Right lobe of liver (tissue), 6 donors: ENCODE results near the gene UTP18. TPM values are rescaled to one million over a fixed set of nuclear protein-coding genes. Genes with fewer than 3 reads are reported as not detected.
"Not testable (repeated sequence)": the region's sequence is repeated elsewhere in the genome, so short reads cannot be mapped to it uniquely, and the experiment has no call there.

Experiments
- ATAC-seq, 4 donors: fragments of 200-7000 bp; cut with Tn5 transposase; one replicate each; pipeline ENCODE4 v1.9.1; 2020; ENCODE audit warnings: mild to moderate bottlenecking in 4 of 4, moderate library complexity in 4 of 4
- DNase-seq, 3 donors: peaks; one replicate each; pipeline ENCODE4 v3.0.0-alpha.2; 2020
- H3K27ac ChIP-seq, 3 donors: fragments of 200-600 bp; one replicate each; pipeline ENCODE4 v1.8.0; 2022
- H3K27me3 ChIP-seq, 2 donors: fragments of 200-600 bp; one replicate each; pipeline ENCODE4 v1.8.0; 2022
- H3K36me3 ChIP-seq, 4 donors: fragments of 200-600 bp; sonication (generic) in 1 of 4; one replicate each; pipeline versions ENCODE4 v1.5.1 to v1.8.0; 2017 to 2022; ENCODE audit warnings: control low read depth in 1 of 4
- H3K4me1 ChIP-seq, 4 donors: fragments of 200-600 bp; sonication (generic) in 1 of 4; one replicate each; pipeline versions ENCODE4 v1.5.1 to v1.8.0; 2017 to 2022; ENCODE audit warnings: control low read depth in 1 of 4
- H3K4me3 ChIP-seq, 3 donors: fragments of 200-600 bp; one replicate each; pipeline ENCODE4 v1.8.0; 2022
- H3K9me3 ChIP-seq, 4 donors: fragments of 200-600 bp; sonication (generic) in 1 of 4; one replicate each; pipeline versions ENCODE4 v1.5.1 to v1.8.0; 2017 to 2022; ENCODE audit warnings: control low read depth in 1 of 4
- POLR2A ChIP-seq: fragments of 450-650 bp; IDR thresholded peaks from one replicate; pipeline ENCODE4 v1.6.1; 2017; ENCODE audit warnings: antibody characterized with exemption, mild to moderate bottlenecking
- WGBS: methylation state at CpG from one replicate; pipeline ENCODE4 v1.1.6; 2018; ENCODE audit warnings: low coverage, low lambda C conversion rate; ENCODE audit not compliant: insufficient coverage; ENCODE audit errors: missing lambda C conversion rate; 5-methylcytosine and 5-hydroxymethylcytosine counted together
- intact Hi-C, 2 donors: fragments of 100-400 bp; cut with DNase I; formaldehyde crosslinking; loops; one replicate each; pipeline versions ENCODE4 v1.11.2 to v1.14.1; 2022
- total RNA-seq, 6 experiments: library from RNA; depleted of rRNA in 2 of 6; stranded (reverse); fragments of >200 nt in 2 of 6; fragmentation: NEBNext Ultra II Directional in 3 of 6; extraction: Animal tissue kit (Norgen Biotek cat#: 25700) in 3 of 6; gene quantifications; one replicate each; pipeline versions ENCODE4 v1.1.0 to v1.2.4, GENCODE V29; 2016 to 2023
- TF ChIP-seq, protein P1 (sequence below), 4 donors: fragments of 200-600 bp in 3 of 4; fragments of 450-650 bp in 1 of 4; IDR thresholded peaks; one replicate each; pipeline versions ENCODE4 v1.5.1 to v1.8.0; 2016 to 2022; ENCODE audit warnings: antibody characterized with exemption in 4 of 4, mild to moderate bottlenecking in 2 of 4
- donor health status: DM: no; HTN: yes; CAD: no.
- donor health status: DM: no; HTN: no; CAD: no.
- donor health status: DM: no; HTN: no; CAD: no.
- donor health status: DM: no; HTN: yes; CAD: no.
- donor health status: DM: no; HTN: yes; CAD: no.

UTP18 gene
- total RNA-seq, 6 experiments from 2014 or later: 12.0 to 15.3 (median 13.7) TPM

DNA sequence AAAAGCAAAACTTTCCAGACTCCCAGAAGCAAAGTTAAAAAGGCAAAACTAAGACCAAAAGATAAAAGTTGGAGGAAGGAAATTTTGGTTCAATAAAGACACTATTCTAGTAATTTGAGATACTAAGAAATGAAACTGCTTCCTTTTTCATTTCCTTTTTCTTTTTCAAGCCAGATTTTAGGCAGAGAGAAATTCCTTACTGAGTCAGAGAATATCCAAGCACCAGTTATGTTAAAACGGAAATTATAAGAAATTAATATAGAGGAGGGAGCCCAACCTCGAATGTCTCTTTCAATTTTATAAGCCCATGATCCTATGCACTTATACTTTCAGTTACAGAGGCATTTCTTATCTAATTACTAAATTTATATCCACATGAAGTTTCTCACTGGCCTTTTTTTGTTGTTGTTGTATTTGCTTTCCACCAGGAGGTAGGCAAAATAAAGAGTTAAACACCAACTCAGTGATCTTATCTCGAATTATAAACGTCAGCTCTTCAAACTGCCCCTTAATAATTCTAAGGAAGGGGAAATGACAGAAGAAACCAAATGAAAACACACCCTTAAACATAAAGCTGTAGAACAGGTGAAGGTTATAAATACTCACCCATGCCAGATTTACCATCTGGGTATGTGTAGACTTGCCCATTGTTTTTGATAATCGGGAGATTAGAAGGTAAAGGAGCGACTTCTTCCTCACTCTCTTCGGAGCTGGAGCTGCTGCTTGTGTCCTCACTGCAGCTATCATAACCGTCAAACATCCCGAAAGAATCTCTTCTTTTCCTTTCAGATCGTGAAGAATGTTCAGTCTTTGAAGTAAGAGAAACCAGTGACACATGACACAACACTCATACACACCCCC is 35.7 kb upstream of the UTP18 start:
- DNase-seq: no peak
- Histone ChIP-seq H3K9me3 (no peaks in the 10 kb centered on the region), H3K27me3 (no peaks in the 10 kb centered on the region), H3K27ac (no peak overlapping the region), H3K4me3 (no peak overlapping the region), H3K36me3 (peaks cover 0 to 23% (median under 1%) of the 10 kb centered on the region in 4 donors), H3K4me1 (peaks cover 0 to 9% (median 0%) of the 10 kb centered on the region in 4 donors)
- intact Hi-C loops: no loop called here
- TF ChIP-seq, protein P1, sequence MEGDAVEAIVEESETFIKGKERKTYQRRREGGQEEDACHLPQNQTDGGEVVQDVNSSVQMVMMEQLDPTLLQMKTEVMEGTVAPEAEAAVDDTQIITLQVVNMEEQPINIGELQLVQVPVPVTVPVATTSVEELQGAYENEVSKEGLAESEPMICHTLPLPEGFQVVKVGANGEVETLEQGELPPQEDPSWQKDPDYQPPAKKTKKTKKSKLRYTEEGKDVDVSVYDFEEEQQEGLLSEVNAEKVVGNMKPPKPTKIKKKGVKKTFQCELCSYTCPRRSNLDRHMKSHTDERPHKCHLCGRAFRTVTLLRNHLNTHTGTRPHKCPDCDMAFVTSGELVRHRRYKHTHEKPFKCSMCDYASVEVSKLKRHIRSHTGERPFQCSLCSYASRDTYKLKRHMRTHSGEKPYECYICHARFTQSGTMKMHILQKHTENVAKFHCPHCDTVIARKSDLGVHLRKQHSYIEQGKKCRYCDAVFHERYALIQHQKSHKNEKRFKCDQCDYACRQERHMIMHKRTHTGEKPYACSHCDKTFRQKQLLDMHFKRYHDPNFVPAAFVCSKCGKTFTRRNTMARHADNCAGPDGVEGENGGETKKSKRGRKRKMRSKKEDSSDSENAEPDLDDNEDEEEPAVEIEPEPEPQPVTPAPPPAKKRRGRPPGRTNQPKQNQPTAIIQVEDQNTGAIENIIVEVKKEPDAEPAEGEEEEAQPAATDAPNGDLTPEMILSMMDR (IDR thresholded peaks at IDR 0.05): no peak
- TF ChIP-seq POLR2A: no peak
- no peak for ATAC-seq
- 54% methylated on average over 10 of the region's 10 CpGs for WGBS

DNA sequence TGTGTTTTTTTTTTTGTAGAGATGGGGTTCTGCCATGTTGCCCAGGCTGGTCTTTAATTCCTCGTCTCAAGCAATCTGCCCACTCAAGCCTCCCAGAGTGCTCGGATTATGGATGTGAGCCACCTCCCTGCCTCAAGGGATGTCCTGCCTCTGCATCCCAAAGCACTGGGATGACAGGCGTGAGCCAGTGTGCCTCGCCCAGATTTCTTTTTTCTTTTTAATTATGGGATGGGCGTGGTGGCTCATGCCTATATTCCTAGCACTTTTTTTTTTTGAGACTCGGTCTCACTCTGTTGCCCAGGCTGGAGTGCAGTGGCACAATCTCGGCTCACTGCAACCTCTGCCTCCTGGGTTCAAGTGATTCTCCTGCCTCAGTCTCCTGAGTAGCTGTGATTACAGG is 34.8 kb upstream of the UTP18 start:
- H3K4me3 ChIP-seq, H3K27ac ChIP-seq, DNase-seq, H3K4me1 ChIP-seq, H3K27me3 ChIP-seq, ATAC-seq, intact Hi-C loops, H3K9me3 ChIP-seq: not testable (repeated sequence)
- peaks cover 0 to 14% (median under 1%) of the 10 kb centered on the region in 4 donors for H3K36me3 ChIP-seq
- 88% methylated on average over 6 of the region's 7 CpGs for WGBS

DNA sequence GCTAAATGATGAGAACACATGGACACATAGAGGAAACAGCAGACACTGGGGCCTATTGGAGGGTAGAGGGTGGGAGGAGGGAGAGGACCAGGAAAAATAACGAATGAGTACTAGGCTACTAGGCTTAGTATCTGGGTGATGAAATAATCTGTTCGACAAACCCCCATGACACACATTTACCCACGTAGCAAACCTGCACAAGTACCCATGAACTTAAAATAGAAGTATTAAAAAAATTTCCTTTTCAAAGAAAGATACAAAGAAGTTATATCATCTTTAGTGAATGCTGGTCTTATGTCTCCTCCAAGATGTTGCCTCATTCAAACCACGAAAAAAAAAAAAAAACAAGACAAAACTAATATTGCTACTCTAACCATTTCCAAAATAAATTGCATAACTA is 32.2 kb upstream of the UTP18 start:
- no peaks in the 10 kb centered on the region for H3K9me3 ChIP-seq
- 55% methylated on average over 4 of the region's 4 CpGs for whole genome bisulfite sequencing
- ATAC-seq (no peak), DNase-seq (no peak)
- peaks cover 0 to 6% (median 0%) of the 10 kb centered on the region in 4 donors for H3K4me1 ChIP-seq
- H3K27me3 ChIP-seq: no peaks in the 10 kb centered on the region
- H3K36me3 ChIP-seq: peaks cover 0 to 12% (median under 1%) of the 10 kb centered on the region in 4 donors
- H3K27ac ChIP-seq: no peak overlapping the region
- intact Hi-C loops: no loop called here
- no peak for TF ChIP-seq POLR2A
- H3K4me3 ChIP-seq: no peak overlapping the region

DNA sequence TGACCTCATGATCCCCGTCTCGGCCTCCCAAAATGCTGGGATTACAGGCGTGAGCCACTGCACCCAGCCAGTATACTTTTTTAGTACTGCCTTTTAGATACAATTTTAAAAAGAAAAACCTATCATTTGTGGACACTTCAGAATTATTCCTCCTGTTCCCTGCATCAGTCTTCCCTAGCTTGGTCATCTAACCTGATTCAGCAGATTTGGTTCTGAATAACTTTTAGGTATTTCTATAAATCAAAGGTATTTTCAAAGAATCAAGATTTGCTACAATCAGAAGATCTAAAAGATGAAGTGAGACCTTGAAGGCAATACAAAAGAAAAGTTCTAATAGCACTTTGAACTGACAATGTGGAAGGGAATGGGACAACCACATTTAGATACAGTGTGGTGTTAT is 30.5 kb upstream of the UTP18 start:
- Histone ChIP-seq H3K4me1 (peaks cover 0 to 13% (median 0%) of the 10 kb centered on the region in 4 donors), H3K36me3 (peaks cover 0 to 2% (median 0%) of the 10 kb centered on the region in 4 donors), H3K4me3 (no peak overlapping the region), H3K27me3 (no peaks in the 10 kb centered on the region), H3K27ac (no peak overlapping the region), H3K9me3 (no peaks in the 10 kb centered on the region)
- DNase-seq (no peak), ATAC-seq (no peak)
- no peak for TF ChIP-seq POLR2A
- TF ChIP-seq, protein P1 (IDR thresholded peaks at IDR 0.05): no peak
- intact Hi-C loops: no loop called here
- 94% methylated on average over 3 of the region's 3 CpGs for WGBS

DNA sequence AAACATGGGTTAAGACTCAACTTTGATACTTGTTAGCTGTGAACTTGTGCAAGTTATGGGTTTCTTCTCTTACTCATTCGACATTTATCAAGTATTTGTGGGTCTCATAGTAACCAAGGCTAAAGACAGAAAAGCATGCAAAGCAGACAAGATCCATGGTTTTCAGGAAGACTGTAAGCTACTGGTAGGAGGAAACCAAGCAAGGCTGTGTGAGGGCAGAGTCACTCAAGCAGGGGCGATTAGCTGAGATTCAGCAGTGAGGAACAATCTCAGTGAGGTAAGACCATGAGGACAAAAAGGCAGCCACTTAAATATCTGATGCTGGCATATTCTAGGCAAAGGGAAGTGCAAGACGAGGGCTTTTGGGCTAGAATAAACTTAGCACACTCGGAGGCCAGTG is 30.0 kb upstream of the UTP18 start:
- Histone ChIP-seq H3K4me3 (no peak overlapping the region), H3K9me3 (no peaks in the 10 kb centered on the region), H3K27ac (no peak overlapping the region), H3K4me1 (peaks cover 0 to 13% (median 0%) of the 10 kb centered on the region in 4 donors), H3K27me3 (no peaks in the 10 kb centered on the region), H3K36me3 (no peaks in the 10 kb centered on the region)
- intact Hi-C loops: no loop called here
- no peak for DNase-seq
- 64% methylated on average over 4 of the region's 4 CpGs for WGBS
- TF ChIP-seq POLR2A: no peak
- TF ChIP-seq, protein P1 (IDR thresholded peaks at IDR 0.05): no peak
- no peak for ATAC-seq
